NCI-H2227 treated with DMSO at 0.1 percent for 48 hours (cell line): ENCODE results near the gene SH2D1B.
"Not testable (repeated sequence)": the region's sequence is repeated elsewhere in the genome, so short reads cannot be mapped to it uniquely, and the experiment has no call there.

Source experiments
- DNase-seq: peaks from one replicate; lab custom pipeline; 2025; lab: John Stamatoyannopoulos, UW

The SH2D1B gene

DNA sequence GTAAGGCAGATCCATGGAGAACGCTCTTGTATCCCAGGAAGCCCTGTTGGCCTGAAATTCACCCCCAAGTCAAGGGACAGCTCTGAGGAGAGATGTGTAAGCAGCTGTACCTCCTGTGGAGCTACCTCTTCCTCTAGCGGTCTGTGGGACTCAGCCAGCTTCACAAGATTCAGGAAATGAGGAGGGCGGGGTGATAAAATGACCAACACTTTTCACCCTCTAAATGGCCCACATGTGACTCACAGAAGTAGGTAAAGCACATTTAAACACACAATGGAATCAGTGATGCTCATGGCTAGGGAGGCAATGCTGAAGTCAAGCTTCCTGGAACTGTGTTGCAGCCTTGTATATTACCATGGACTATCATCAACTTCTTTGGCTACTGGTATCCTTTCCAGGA, at the start of gene SH2D1B:
Gene SH2D1B, minus strand, starts transcription at position 135 of the 400 bp plus-strand sequence. Its CDS starts 120 bp downstream, at position 15.
- DNase-seq = no peak

GRCh38 chr1:162458236-162458635, 46.3 kb upstream of the SH2D1B start:
- DNase-seq = no peak

DNA sequence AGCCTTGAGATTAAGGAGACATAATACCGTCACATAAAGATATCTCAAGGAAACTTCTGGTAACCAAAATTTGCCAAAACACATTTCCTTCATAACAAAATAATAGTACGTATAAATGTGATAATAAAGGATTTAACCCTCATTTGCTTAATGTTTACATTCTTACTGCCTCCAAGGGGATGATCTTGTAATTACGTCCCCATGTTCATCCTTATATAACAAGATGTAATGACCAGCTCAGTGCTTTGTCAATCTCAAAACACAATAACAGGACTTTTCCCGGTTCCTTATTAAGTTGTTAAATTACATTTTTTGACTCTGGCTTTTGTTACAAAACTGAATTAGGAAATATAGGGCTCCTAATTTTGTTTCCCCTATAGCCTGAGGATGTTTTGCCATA, 44.4 kb upstream of the SH2D1B start:
- DNase-seq = no peak

GRCh38 chr1:162454361-162454760, 42.4 kb upstream of the SH2D1B start:
- not testable (repeated sequence) for DNase-seq

GRCh38 chr1:162446946-162447345, 35.0 kb upstream of the SH2D1B start:
- DNase-seq = no peak

- DNase-seq = no peak
Measured at GRCh38 chr1:162444903-162445302, 33.0 kb upstream of the SH2D1B start.

GRCh38 chr1:162432977-162433713, 21.2 kb upstream of the SH2D1B start:
- DNase-seq = not testable (repeated sequence)

GRCh38 chr1:162430583-162430982, 18.6 kb upstream of the SH2D1B start:
- DNase-seq = no peak

DNA sequence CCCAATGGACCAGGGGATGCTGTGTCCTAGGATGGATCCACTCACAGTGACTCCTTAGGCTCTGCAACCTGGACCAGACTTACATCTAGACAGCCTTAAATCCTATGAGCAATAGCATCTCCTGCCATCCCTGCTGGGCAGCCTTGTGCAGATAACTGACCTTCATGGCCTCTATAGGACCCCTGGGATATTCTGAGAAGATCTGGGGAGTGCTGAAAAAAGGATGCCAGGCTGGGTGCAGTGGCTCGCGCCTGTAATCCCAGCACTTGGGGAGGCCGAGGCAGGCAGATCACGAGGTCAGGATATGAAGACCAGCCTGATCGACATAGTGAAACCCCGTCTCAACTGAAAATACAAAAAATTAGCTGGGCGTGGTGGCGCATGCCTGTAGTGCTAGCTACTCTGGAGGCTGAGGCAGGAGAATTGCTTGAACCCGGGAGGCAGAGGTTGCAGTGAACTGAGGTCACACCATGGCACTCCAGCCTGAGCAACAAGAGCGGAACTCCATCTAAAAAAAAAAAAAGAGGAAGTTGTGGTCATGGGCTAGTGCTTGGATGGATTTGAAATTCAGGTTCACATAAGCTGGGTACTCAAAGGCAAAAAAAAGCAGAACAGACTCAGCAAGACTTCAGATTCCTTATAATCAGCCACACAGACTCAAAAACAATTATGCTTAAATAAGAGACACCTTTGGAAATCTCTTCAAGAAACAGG, 10.9 kb upstream of the SH2D1B start:
- no peak for DNase-seq

- no peak for DNase-seq
Measured at GRCh38 chr1:162421258-162422164, 9.6 kb upstream of the SH2D1B start.

- no peak for DNase-seq
Measured at GRCh38 chr1:162420120-162420519, 8.2 kb upstream of the SH2D1B start.

DNA sequence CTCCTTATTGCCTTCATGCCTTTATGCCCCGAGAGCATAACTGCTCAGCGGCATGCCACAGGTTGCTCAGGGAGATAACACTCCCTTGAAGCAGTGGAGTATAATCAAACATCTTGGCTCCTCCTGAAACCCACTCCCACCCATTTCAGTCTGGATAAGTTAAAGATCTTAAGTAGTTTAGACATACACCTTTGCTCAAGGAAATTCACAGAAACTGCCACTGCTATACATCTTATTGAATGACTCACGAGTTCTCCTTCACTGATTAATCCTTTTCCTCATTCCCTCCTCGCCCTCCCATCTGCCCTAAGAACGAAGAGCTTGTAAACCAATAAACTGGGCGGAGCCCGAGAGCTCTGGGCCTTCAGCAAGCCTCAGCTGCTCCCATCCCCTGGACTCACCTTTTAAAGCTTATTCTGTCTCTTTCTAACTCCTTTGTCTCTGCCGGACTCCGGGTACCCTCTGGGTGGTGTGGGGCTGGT, 7.6 kb upstream of the SH2D1B start:
- DNase-seq = not testable (repeated sequence)

DNA sequence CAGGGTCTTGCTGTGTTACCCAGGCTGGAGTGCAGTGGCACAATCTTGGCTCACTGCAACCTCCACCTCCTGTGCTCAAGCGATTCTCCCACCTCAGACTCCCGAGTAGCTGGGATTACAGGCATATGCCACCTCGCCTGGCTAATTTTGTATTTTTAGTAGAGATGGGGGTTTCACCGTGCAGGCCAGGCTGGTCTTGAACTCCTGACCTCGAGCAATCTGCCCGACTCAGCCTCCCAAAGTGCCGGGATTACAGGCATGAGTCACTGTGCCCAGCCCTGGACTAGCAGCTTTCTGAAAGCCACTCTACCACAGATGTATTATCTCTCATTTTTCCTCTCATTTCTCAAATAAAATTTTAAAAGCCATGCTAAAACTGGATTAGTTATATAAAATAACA, 6.6 kb upstream of the SH2D1B start:
- DNase-seq = not testable (repeated sequence)

DNA sequence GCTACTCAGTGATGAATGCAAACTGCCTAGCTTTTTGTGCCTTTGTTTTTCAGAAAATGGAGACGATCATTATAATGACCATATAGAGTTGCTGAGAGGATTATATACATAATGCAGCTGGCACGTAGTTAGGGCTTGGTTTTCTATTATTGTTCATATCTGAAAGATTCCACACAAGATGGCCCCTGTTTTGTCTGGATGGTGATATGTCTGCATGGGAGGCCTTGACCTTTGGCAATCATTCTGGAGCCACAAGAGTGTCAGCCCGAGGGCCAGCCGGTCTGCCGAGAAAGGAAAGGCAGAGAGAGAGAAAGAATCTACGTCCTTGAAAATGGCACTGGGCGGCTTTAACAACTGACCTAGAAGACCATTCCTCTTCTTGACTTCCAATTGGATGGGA, 5.7 kb upstream of the SH2D1B start:
- no peak for DNase-seq

- DNase-seq = no peak
Measured at GRCh38 chr1:162416909-162417308, 5.0 kb upstream of the SH2D1B start.

DNA sequence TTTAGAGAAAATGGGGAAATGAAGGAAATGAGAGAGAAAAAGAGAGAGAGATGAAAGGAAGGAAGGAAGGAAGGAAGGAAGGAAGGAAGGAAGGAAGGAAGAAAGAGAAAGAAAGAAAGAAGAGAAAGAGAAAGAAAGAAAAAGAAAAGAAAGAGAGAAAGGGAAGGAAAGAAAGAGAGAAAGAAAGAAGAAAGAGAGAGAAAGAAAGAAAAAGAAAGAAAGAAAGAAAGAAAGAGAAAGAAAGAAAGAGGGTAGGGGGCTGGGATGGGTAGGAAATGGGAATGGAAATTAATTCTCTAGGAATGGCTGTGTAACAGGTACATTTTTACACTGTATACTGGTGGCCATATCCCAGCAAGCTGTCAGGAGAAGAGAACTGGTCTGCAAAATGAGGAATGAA, 4.3 kb upstream of the SH2D1B start:
- DNase-seq = no peak

GRCh38 chr1:162407539-162407938, 4.4 kb downstream of the SH2D1B start:
- DNase-seq = no peak

- DNase-seq = no peak
Measured at GRCh38 chr1:162406811-162407210, 5.1 kb downstream of the SH2D1B start.

- DNase-seq = no peak
Measured at GRCh38 chr1:162405800-162406199, 6.1 kb downstream of the SH2D1B start.

DNA sequence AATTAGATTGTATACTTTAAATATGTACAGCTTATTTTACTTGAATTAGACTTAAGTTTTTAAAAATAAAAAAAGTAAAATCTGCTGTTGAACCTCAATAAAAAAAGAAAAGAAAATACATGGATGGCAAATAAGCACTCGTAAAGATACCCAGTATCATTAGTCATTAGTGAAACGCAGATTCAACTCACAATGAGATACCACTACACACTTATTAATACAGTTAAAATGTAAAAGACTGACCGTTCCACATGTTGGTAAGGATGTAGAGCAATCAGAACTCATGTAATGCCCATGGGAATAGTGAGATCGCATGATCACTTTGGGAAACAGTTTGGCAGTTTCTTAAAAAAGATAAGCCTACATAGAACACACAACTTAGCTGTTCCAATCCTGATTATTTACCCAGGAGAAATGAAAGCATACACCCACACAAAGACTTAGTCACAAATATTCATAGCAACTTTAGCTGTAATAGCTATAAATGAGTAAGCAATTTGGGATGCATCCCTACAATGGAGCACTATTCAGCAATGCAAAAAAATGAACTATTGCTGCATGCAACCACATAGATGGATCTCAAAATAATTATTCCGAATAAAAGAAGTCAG, 7.3 kb downstream of the SH2D1B start:
- no peak for DNase-seq

DNA sequence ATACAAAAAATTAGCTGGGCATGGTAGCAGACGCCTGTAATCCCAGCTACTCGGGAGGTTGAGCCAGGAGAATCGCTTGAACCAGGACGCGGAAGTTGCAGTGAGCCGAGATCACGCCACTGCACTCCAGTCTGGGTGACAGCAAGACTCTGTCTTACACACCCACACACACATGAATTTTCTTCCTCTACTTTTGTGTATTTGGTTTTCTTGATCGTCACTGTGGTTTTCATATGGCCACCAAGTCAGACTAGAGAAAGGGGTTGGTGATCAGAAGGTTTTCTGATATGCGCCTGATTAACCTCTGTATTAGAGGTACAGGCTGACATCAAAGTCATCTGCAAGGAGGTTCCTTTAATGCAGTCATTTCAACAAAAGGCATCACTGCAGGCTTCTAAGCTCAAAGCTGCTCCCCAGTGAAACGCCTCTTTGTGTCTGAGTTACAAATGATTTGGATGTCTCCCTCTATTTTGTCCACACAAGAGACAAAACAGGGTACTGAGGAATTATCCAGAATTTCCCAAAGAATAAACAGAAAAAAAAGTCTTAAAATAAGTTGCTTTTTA, 11.1 kb downstream of the SH2D1B start:
- DNase-seq = no peak
